HG03135 (cell line): Measurements from ENCODE around the gene CASP4.
"Not testable (repeated sequence)": the region's sequence is repeated elsewhere in the genome, so short reads cannot be mapped to it uniquely, and the experiment has no call there.

Source experiments
- ATAC-seq: cut with Tn5 transposase; IDR thresholded peaks from one replicate; pipeline ENCODE4 v1.9.1; 2021; ENCODE audit warnings: mild to moderate bottlenecking, moderate library complexity; ENCODE audit not compliant: unreplicated experiment

Gene CASP4

GRCh38 chr11:104957280-104957679, 11.1 kb downstream of the CASP4 start:
- ATAC-seq = no peak

GRCh38 chr11:104956528-104956927, 11.8 kb downstream of the CASP4 start:
- no peak for ATAC-seq

- ATAC-seq = peak; percentile 97
These were observed 21.5 kb downstream of the CASP4 start for GRCh38 chr11:104946907-104947306.

- ATAC-seq = no peak
These were observed 24.3 kb downstream of the CASP4 start for GRCh38 chr11:104944076-104944475.

GRCh38 chr11:104943561-104943960, 24.8 kb downstream of the CASP4 start:
- ATAC-seq = no peak

- ATAC-seq = no peak
These were observed 33.8 kb downstream of the CASP4 start for GRCh38 chr11:104934594-104934993.

- ATAC-seq = not testable (repeated sequence)
These were observed 34.3 kb downstream of the CASP4 start for GRCh38 chr11:104934073-104934472.

GRCh38 chr11:104928811-104929210, 39.6 kb downstream of the CASP4 start:
- ATAC-seq = no peak

GRCh38 chr11:104926771-104927611, 41.4 kb downstream of the CASP4 start:
- no peak for ATAC-seq

GRCh38 chr11:104925850-104926249, 42.5 kb downstream of the CASP4 start:
- ATAC-seq = no peak

GRCh38 chr11:104918113-104918824, 50.1 kb downstream of the CASP4 start:
- no peak for ATAC-seq

- ATAC-seq = no peak
These were observed 50.9 kb downstream of the CASP4 start for GRCh38 chr11:104917271-104918112.

- no peak for ATAC-seq
These were observed 51.9 kb downstream of the CASP4 start for GRCh38 chr11:104916442-104916841.

- no peak for ATAC-seq
These were observed 56.3 kb downstream of the CASP4 start for GRCh38 chr11:104912102-104912501.

- ATAC-seq = no peak
These were observed 60.2 kb downstream of the CASP4 start for GRCh38 chr11:104908186-104908531.

- peak; percentile 80 for ATAC-seq
These were observed 60.7 kb downstream of the CASP4 start for GRCh38 chr11:104907521-104908185.

- no peak for ATAC-seq
These were observed 63.1 kb downstream of the CASP4 start for GRCh38 chr11:104905271-104905670.

- no peak for ATAC-seq
These were observed 69.1 kb downstream of the CASP4 start for GRCh38 chr11:104899226-104899625.

GRCh38 chr11:104898685-104899013, 69.7 kb downstream of the CASP4 start:
- ATAC-seq = no peak

GRCh38 chr11:104897891-104898684, 70.3 kb downstream of the CASP4 start, which contains the start of gene CASP12:
CASP12 (minus strand) TSS chr11:104898460.
- ATAC-seq = no peak
